Naive thymus-derived CD4-positive, alpha-beta T cell (primary cell): ENCODE measurements around the gene FOXRED2. TPM values are rescaled to one million over a fixed set of nuclear protein-coding genes. Genes with fewer than 3 reads are reported as not detected.
A peak's percentile ranks its signal among the peaks of the same experiment; 100 is the strongest.
"Not testable (repeated sequence)": the region's sequence is repeated elsewhere in the genome, so short reads cannot be mapped to it uniquely, and the experiment has no call there.

ENCODE experiments used
- ATAC-seq: fragments of 150-1000 bp; cut with Tn5 transposase; 2 replicates; pipeline ENCODE4 v1.10.0; 2021; ENCODE audit warnings: mild to moderate bottlenecking, moderate library complexity
- CTCF ChIA-PET: fragments of 350-600 bp; sonication (Branson Sonifier 250); formaldehyde crosslinking; loops from one replicate; lab custom pipeline; 2021; ENCODE audit warnings: antibody characterized with exemption; lab: Charles Lee
- POLR2A ChIA-PET: fragments of 350-600 bp; sonication (Branson Sonifier 250); formaldehyde crosslinking; loops from one replicate; lab custom pipeline; 2021; ENCODE audit warnings: antibody characterized with exemption, inconsistent platforms; lab: Charles Lee
- DNase-seq, 9 donors: peaks; one replicate each; pipeline versions ENCODE4 v3.0.0 to v3.0.0-alpha.2; 2020 to 2022; ENCODE audit warnings: mixed read lengths in 1 of 9
- H3K27ac ChIP-seq: one replicate; pipeline ENCODE4 v1.7.0; 2013; ENCODE audit warnings: mild to moderate bottlenecking, low read depth, low read length, moderate library complexity
- H3K27me3 ChIP-seq, 2 donors: one replicate each; pipeline ENCODE4 v1.7.0; 2013; ENCODE audit warnings: low read length in 2 of 2, mild to moderate bottlenecking in 2 of 2, moderate library complexity in 2 of 2; ENCODE audit not compliant: control insufficient read depth in 2 of 2, insufficient read depth in 2 of 2
- H3K36me3 ChIP-seq, 3 experiments: 1 replicate in 2 of 3; 2 replicates in 1 of 3; pipeline ENCODE4 v1.7.0; 2013; ENCODE audit warnings: low read length in 3 of 3, mild to moderate bottlenecking in 3 of 3, moderate library complexity in 1 of 3; ENCODE audit not compliant: insufficient read depth in 3 of 3, control insufficient read depth in 2 of 3
- H3K4me1 ChIP-seq, 2 donors: one replicate each; pipeline ENCODE4 v1.7.0; 2013; ENCODE audit warnings: low read length in 2 of 2, mild to moderate bottlenecking in 2 of 2, moderate library complexity in 1 of 2; ENCODE audit not compliant: control insufficient read depth in 2 of 2, insufficient read depth in 2 of 2
- H3K4me3 ChIP-seq: 2 replicates; pipeline ENCODE4 v1.7.0; 2013; ENCODE audit warnings: mild to moderate bottlenecking, low read length
- H3K9me3 ChIP-seq, 3 experiments: 1 replicate in 2 of 3; 2 replicates in 1 of 3; pipeline ENCODE4 v1.7.0; 2013; ENCODE audit warnings: low read length in 3 of 3; ENCODE audit not compliant: control insufficient read depth in 2 of 3
- H3K27ac Mint-ChIP-seq, 9 donors: one replicate each; pipeline ENCODE4 v1.8.0; 2020 to 2022; ENCODE audit warnings: mixed read lengths in 9 of 9, mild to moderate bottlenecking in 8 of 9, moderate library complexity in 5 of 9, inconsistent platforms in 2 of 9
- H3K27me3 Mint-ChIP-seq, 5 donors: one replicate each; pipeline ENCODE4 v1.8.0; 2021 to 2022; ENCODE audit warnings: mixed read lengths in 5 of 5, mild to moderate bottlenecking in 1 of 5
- H3K36me3 Mint-ChIP-seq, 5 donors: one replicate each; pipeline ENCODE4 v1.8.0; 2020 to 2022; ENCODE audit warnings: mixed read lengths in 5 of 5, mild to moderate bottlenecking in 3 of 5, inconsistent platforms in 1 of 5
- H3K4me1 Mint-ChIP-seq, 7 donors: one replicate each; pipeline ENCODE4 v1.8.0; 2020 to 2022; ENCODE audit warnings: mixed read lengths in 7 of 7, mild to moderate bottlenecking in 3 of 7, inconsistent platforms in 1 of 7
- H3K4me3 Mint-ChIP-seq, 10 donors: one replicate each; pipeline ENCODE4 v1.8.0; 2020 to 2022; ENCODE audit warnings: mild to moderate bottlenecking in 10 of 10, mixed read lengths in 10 of 10, moderate library complexity in 6 of 10, inconsistent platforms in 2 of 10
- H3K9me3 Mint-ChIP-seq, 11 donors: one replicate each; pipeline ENCODE4 v1.8.0; 2020 to 2022; ENCODE audit warnings: mixed read lengths in 11 of 11, mild to moderate bottlenecking in 4 of 11, inconsistent platforms in 1 of 11, moderate library complexity in 1 of 11
- intact Hi-C, 2 donors: fragments of 100-400 bp; cut with micrococcal nuclease; formaldehyde crosslinking; loops; one replicate each; pipeline ENCODE4 v1.15.1; 2023
- polyA plus RNA-seq, 2 donors: library from polyadenylated mRNA; unstranded; fragments of 300-500 nt; fragmentation: Illumina TruSeq; gene quantifications; one replicate each; pipeline ENCODE4 v1.2.3, GENCODE V29; 2021
- total RNA-seq, 6 experiments: library from RNA in 5 of 6; stranded (reverse) in 5 of 6; gene quantifications; 1 replicate in 5 of 6; 2 replicates in 1 of 6; pipeline ENCODE4 v1.2.3 and lab custom pipeline; 2021 to 2026

The FOXRED2 gene
- total and polyA plus RNA-seq, 7 experiments from 2014 or later = 2.3 to 13.1 (median 5.6) TPM

DNA sequence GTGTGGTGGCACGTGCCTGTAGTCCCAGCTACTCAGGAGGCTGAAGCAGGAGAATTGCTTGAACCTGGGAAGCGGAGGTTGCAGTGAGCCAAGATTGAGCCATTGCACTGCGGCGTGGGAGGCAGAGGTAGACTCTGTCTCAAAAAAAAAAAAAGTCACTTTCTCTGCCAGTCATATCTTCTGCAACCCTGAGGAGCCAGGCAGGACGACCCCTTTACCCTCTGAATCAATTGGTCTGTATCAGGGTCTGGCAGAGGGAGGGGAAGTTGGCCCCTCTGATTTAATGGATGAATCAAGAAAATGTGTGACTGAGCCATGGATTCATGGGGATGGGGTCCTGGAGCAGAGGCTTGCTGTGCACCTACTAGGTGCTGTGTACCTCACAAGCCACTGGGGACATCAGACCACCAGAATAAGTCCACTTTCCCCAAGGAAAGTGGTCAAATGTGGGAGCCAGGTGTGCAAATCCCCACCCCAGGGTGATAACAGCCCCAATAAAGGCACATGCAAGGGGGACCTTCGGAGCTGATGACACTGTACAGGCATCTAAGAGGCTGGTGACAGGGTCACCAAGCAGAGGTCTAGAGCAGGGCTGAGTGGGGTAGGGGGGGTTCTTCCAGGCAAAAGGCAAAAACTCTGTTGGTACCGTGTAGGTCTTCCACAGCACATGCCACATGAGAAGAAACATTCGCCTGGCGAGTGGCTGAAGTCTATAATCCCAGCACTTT lies 54.4 kb downstream of the FOXRED2 start:
- Histone ChIP-seq H3K27ac (peak overlapping the region; percentile 69), H3K9me3 (no peaks in the 10 kb centered on the region), H3K36me3 (no peaks in the 10 kb centered on the region), H3K27me3 (no peaks in the 10 kb centered on the region), H3K4me3 (peak overlapping the region; percentile 12), H3K4me1 (peaks cover 48 to 50% of the 10 kb centered on the region in 2 donors)
- intact Hi-C loops = loop anchor here (2.0 to 5.0 kb wide), 2 partner anchors 18 to 85 kb away; no protein-coding TSS in a partner anchor
- Mint-ChIP-seq H3K9me3 (peaks cover 0 to 3% (median 0%) of the 10 kb centered on the region in 11 donors), H3K4me1 (peaks cover 21 to 64% (median 55%) of the 10 kb centered on the region in 7 donors), H3K27me3 (no peaks in the 10 kb centered on the region), H3K4me3 (peak overlapping the region; percentile 61 to 86 (median 74)), H3K36me3 (peaks cover 0 to 2% (median 0%) of the 10 kb centered on the region in 5 donors), H3K27ac (peak overlapping the region; percentile 87 to 100 (median 96))
- DNase-seq (no peak), ATAC-seq (no peak)
- CTCF ChIA-PET = interaction anchor here (0.6 to 1.0 kb wide), 5 partner anchors 17 to 178 kb away, joined by 3 to 4 read pairs (median 3); no protein-coding TSS in a partner anchor
- POLR2A ChIA-PET = interaction anchor here (0.9 to 2.3 kb wide), 11 partner anchors 10 to 120 kb away, joined by 3 to 18 read pairs (median 4); partner anchors contain the start of gene EIF3D

GRCh38 chr22:36450923-36451322 lies 55.9 kb downstream of the FOXRED2 start:
- Histone ChIP-seq H3K27ac (peak overlapping the region; percentile 69), H3K4me1 (peaks cover 46 to 48% of the 10 kb centered on the region in 2 donors)
- peaks cover 14 to 59% (median 50%) of the 10 kb centered on the region in 7 donors for H3K4me1 Mint-ChIP-seq
- H3K36me3 ChIP-seq, DNase-seq, H3K9me3 ChIP-seq, H3K27me3 ChIP-seq, H3K4me3 ChIP-seq, H3K9me3 Mint-ChIP-seq, H3K27me3 Mint-ChIP-seq, H3K36me3 Mint-ChIP-seq, ATAC-seq, CTCF ChIA-PET: not testable (repeated sequence)
- H3K27ac Mint-ChIP-seq = peak overlapping the region; percentile 87 to 100 (median 96)
- peak overlapping the region in 5 of 10 donors; percentile 35 to 79 (median 68) for H3K4me3 Mint-ChIP-seq
- POLR2A ChIA-PET = interaction anchor here (0.9 to 2.3 kb wide), 9 partner anchors 8 to 130 kb away, joined by 3 to 18 read pairs (median 3); partner anchors contain the start of gene EIF3D
- intact Hi-C loops = loop anchor here (1.0 to 5.0 kb wide), 5 partner anchors 16 to 84 kb away; partner anchors contain the start of gene TXN2 (in 1 of the 2)

GRCh38 chr22:36449596-36450175 lies 57.2 kb downstream of the FOXRED2 start:
- Histone ChIP-seq H3K27ac (no peak overlapping the region), H3K36me3 (no peaks in the 10 kb centered on the region), H3K4me1 (peaks cover 38 to 39% of the 10 kb centered on the region in 2 donors), H3K27me3 (no peaks in the 10 kb centered on the region), H3K4me3 (no peak overlapping the region), H3K9me3 (no peaks in the 10 kb centered on the region)
- intact Hi-C loops = loop anchor here in 1 of 2 donors (5.0 kb wide), 1 partner anchor 82 kb away; no protein-coding TSS in a partner anchor
- Mint-ChIP-seq H3K36me3 (peaks cover 0 to 2% (median 0%) of the 10 kb centered on the region in 5 donors), H3K27me3 (no peaks in the 10 kb centered on the region), H3K4me3 (no peak overlapping the region), H3K9me3 (peaks cover 0 to 2% (median 0%) of the 10 kb centered on the region in 11 donors), H3K4me1 (peaks cover 10 to 62% (median 52%) of the 10 kb centered on the region in 7 donors), H3K27ac (peak overlapping the region in 5 of 9 donors; percentile 48 to 96 (median 78))
- ChIA-PET POLR2A (interaction anchor here (0.7 to 2.3 kb wide), 3 partner anchors 13 to 65 kb away, joined by 3 to 8 read pairs (median 4); no protein-coding TSS in a partner anchor), CTCF (interaction anchor here (0.8 kb wide), 1 partner anchor 38 kb away, joined by 4 read pairs; no protein-coding TSS in a partner anchor)
- ATAC-seq (no peak), DNase-seq (no peak)

DNA sequence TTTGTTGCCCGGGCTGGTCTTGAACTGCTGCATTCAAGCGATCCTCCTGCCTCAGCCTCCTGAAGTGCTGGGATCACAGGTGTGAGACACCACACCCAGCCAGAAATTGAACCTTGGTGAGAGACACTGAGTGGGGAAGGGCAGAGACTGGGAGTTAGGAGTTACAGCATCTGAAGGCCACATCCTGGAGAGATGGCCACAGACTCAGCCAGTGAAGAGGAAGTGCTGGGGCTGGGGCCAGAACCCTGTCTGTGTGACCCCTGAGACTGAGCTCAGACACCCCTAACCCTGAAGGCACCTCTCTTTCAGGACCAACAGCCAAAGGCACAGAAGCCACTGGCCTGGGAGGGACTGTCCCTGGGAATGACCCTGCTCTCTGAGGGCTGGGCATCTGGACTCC lies 59.2 kb downstream of the FOXRED2 start:
- DNase-seq (no peak), ATAC-seq (no peak)
- Histone ChIP-seq H3K36me3 (no peaks in the 10 kb centered on the region), H3K9me3 (no peaks in the 10 kb centered on the region), H3K27me3 (no peaks in the 10 kb centered on the region), H3K4me1 (peaks cover 20 to 24% of the 10 kb centered on the region in 2 donors), H3K4me3 (no peak overlapping the region), H3K27ac (no peak overlapping the region)
- POLR2A ChIA-PET = no interaction called here
- Mint-ChIP-seq H3K27me3 (no peaks in the 10 kb centered on the region), H3K36me3 (no peaks in the 10 kb centered on the region), H3K4me3 (peak overlapping the region in 1 of 10 donors; percentile 7), H3K27ac (peak overlapping the region in 2 of 9 donors; percentile 12 to 46), H3K9me3 (peaks cover 0 to 2% (median 0%) of the 10 kb centered on the region in 11 donors), H3K4me1 (peaks cover 0 to 59% (median 45%) of the 10 kb centered on the region in 7 donors)
- CTCF ChIA-PET = no interaction called here
- intact Hi-C loops = no loop called here

DNA sequence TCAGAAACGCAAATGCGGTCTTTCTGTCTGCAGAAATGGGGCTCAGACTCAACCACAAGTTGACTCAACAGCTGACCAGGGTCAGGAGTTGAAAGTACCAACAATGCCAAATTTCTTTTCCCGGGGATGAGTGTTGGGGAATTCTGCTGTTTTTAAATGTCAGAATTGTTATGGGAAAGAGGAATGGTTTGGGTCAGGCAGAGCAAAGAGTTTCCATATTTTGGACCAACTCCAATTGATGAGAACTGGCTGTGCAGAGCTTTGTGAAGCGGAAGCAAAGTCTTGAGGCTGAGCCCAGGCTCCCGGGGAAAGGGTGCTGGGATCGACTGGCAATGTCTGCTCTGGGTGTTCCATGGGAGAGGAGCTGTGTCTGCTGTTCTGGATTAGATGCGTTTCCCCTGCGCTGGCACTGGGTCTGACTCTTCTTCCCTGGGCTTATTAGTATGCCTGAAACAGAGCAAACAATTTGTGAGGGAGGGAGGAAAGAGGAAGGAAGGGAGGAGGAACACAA lies 61.6 kb downstream of the FOXRED2 start:
- peaks cover 0 to 2% (median 0%) of the 10 kb centered on the region in 11 donors for H3K9me3 Mint-ChIP-seq
- H3K27me3 Mint-ChIP-seq = no peaks in the 10 kb centered on the region
- Histone ChIP-seq H3K4me3 (no peak overlapping the region), H3K4me1 (peaks cover 0 to 5% of the 10 kb centered on the region in 2 donors), H3K9me3 (no peaks in the 10 kb centered on the region), H3K27me3 (no peaks in the 10 kb centered on the region), H3K36me3 (no peaks in the 10 kb centered on the region), H3K27ac (no peak overlapping the region)
- ChIA-PET CTCF (no interaction called here), POLR2A (no interaction called here)
- intact Hi-C loops = no loop called here
- H3K27ac Mint-ChIP-seq = peak overlapping the region in 2 of 9 donors; percentile 43 to 45
- ATAC-seq = no peak
- H3K36me3 Mint-ChIP-seq = no peaks in the 10 kb centered on the region
- H3K4me3 Mint-ChIP-seq = no peak overlapping the region
- H3K4me1 Mint-ChIP-seq = peaks cover 0 to 43% (median 32%) of the 10 kb centered on the region in 7 donors
- no peak for DNase-seq

- Mint-ChIP-seq H3K4me3 (no peak overlapping the region), H3K27ac (peak overlapping the region in 2 of 9 donors; percentile 5 to 41), H3K4me1 (peaks cover 0 to 41% (median 34%) of the 10 kb centered on the region in 7 donors), H3K36me3 (no peaks in the 10 kb centered on the region), H3K9me3 (no peaks in the 10 kb centered on the region), H3K27me3 (no peaks in the 10 kb centered on the region)
- ATAC-seq (no peak), DNase-seq (no peak)
- H3K4me3 ChIP-seq = no peak overlapping the region
- intact Hi-C loops = no loop called here
- no peaks in the 10 kb centered on the region for H3K9me3 ChIP-seq
- H3K27me3 ChIP-seq = no peaks in the 10 kb centered on the region
- ChIA-PET CTCF (interaction anchor here (0.6 kb wide), 1 partner anchor 176 kb away, joined by 3 read pairs; no protein-coding TSS in a partner anchor), POLR2A (no interaction called here)
- no peaks in the 10 kb centered on the region for H3K36me3 ChIP-seq
- H3K4me1 ChIP-seq = peaks cover 0 to 5% of the 10 kb centered on the region in 2 donors
- no peak overlapping the region for H3K27ac ChIP-seq
These were observed 63.6 kb downstream of the FOXRED2 start for GRCh38 chr22:36443198-36443770.
